Activated CD4-positive, alpha-beta T cell treated with anti-CD3 and anti-CD28 coated beads for 48 hours (primary cell): Measurements from ENCODE around the gene ARHGAP25.
"Not testable (repeated sequence)": the region's sequence is repeated elsewhere in the genome, so short reads cannot be mapped to it uniquely, and the experiment has no call there.

Experiments used
- DNase-seq: peaks from one replicate; pipeline ENCODE4 v3.0.0-alpha.2; 2020

The ARHGAP25 gene

GRCh38 chr2:68800517-68800916, 65.9 kb downstream of the ARHGAP25 start:
- no peak for DNase-seq

DNA sequence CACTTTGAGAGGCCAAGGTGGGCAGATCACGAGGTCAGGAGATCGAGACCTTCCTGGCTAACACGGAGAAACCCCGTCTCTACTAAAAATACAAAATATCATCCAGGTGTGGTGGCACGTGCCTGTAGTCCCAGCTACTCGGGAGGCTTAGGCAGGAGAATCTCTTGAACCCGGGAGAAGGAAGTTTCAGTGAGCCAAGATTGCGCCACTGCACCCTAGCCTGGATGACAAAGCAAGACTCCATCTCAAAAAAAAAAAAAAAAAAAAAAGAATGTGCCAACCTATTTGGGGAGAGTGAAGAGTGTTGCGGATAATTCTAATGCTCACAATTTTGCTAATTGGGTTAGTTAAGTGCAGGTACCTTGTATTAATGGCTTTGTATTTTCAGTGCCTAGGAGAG, 67.5 kb downstream of the ARHGAP25 start:
- DNase-seq: not testable (repeated sequence)

DNA sequence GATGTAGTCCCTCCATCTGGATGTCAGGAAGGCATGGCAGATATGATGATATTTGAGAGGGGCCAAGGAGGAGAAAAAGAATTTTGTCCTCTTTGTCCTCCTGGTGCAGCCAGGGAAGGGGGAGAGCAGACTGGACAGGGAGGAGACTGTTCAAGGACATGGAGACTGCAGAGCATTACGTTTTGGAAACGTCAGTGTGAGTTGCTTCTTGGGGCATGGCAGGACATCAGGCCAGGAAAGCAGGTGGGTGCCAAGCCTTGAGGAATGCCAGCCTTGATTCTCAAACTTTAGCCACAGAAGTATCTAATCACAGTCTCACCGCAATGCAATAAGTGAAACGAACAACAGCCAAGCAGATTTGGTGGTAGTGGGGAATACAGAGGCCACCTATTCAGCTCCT, 70.4 kb downstream of the ARHGAP25 start:
- DNase-seq: no peak

DNA sequence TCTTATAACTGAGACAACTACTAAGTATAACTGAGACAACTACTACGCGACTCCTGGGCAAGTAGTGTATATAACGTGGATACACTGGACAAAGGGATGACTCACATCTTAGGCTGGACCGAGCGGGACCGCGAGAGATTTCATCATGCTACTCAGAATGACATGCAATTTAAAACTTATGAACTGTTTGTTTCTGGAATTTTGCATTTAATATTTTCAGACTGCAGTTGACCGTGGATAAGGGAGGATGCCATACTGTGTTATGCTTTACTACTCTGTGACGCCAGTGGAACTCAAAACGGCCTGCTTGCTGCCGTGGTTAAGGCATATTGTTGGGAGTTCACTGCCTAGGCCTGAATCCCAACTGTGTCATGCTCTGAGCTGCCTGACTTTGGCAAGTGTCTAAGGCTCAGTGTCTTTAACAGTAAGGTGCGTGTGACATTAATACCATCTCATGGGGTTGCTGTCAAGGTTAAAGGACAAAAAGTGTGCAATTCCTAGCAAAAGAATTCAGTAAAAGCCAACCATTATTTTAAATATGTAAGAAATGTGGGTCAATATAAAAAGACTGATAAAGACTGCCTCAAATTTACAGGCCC, 72.0 kb downstream of the ARHGAP25 start:
- DNase-seq: no peak

GRCh38 chr2:68807821-68808266, 73.2 kb downstream of the ARHGAP25 start:
- no peak for DNase-seq

GRCh38 chr2:68809324-68810240, 75.0 kb downstream of the ARHGAP25 start:
- DNase-seq: no peak

GRCh38 chr2:68811364-68811763, 76.8 kb downstream of the ARHGAP25 start:
- no peak for DNase-seq

DNA sequence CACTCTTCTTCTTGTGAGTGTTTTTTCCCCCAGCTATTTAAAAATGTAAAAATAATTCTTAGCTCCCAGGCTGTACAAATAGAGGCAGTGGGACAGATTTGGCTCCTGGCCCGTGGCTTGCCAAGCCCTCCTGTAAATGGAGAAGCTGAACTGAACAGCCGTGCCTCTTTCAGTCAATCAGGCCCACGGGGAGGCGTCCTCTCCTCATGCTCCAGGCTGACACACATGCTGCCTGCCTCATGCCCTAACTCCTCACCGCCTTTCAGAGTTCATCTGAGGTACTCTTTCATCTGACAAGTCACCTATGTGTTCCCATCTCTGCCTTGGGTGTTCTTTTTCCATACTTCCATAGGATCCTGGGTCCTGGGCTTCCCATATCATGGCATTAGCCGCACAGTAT, 77.6 kb downstream of the ARHGAP25 start:
- no peak for DNase-seq

DNA sequence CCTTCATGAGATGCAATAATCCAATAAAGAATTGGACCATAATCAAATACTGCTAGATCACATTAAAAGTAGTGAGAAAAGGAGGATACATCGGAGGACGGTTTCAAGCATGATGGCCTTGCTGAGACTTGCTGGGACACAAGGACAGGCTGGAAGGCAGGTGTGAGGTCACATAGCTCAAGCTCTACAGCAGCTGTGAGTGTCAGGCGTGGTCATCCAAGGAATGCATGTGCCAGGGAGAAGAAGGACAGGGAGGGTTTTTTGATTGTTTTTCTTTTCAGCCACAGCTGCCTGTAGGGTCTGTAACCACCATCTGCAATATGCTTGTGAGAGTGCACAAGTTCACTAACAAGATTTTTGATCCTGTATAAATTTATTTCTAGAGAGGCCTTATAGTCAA, 79.0 kb downstream of the ARHGAP25 start:
- no peak for DNase-seq

GRCh38 chr2:68817306-68817705, 82.7 kb downstream of the ARHGAP25 start:
- no peak for DNase-seq

- DNase-seq: no peak
Measured at GRCh38 chr2:68819556-68819955, 84.9 kb downstream of the ARHGAP25 start.

DNA sequence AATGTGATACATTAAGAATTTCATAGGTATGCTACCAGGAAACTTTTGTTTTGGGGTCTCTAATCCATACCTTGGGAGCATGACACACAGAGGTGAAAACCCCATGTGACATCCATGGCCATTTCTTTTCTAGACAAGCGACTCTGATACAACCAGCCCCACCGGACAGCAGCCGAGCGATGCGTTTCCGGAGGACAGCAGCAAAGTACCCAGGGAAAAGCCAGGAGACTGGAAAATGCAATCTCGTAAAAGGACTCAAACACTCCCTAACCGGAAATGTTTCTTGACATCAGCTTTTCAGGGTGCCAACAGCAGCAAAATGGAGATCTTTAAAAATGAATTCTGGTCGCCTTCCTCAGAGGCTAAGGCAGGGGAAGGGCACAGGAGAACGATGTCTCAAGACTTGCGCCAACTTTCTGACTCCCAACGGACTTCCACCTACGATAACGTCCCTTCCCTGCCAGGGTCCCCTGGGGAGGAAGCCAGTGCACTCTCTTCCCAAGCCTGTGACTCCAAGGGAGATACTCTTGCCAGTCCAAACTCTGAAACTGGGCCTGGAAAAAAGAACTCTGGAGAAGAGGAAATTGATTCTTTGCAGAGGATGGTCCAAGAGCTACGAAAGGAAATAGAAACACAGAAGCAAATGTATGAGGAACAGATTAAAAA, 87.7 kb downstream of the ARHGAP25 start:
- no peak for DNase-seq

GRCh38 chr2:68824831-68825230, 90.2 kb downstream of the ARHGAP25 start:
- DNase-seq: no peak

DNA sequence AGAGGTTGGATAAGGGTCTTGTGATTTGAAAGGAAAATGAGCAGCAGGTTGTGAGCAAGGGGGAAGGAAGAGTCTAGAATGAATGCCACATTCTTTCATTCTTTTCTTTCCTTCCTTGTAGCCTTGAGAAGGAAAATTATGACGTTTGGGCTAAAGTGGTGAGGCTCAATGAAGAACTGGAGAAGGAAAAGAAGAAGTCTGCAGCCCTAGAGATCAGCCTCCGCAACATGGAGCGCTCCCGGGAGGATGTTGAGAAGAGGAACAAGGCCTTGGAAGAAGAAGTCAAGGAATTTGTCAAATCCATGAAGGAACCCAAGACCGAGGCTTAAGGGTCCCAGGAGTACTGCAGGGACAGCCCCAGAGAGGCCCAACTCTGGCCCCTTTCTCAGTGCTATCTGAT, 91.3 kb downstream of the ARHGAP25 start:
- DNase-seq: no peak

DNA sequence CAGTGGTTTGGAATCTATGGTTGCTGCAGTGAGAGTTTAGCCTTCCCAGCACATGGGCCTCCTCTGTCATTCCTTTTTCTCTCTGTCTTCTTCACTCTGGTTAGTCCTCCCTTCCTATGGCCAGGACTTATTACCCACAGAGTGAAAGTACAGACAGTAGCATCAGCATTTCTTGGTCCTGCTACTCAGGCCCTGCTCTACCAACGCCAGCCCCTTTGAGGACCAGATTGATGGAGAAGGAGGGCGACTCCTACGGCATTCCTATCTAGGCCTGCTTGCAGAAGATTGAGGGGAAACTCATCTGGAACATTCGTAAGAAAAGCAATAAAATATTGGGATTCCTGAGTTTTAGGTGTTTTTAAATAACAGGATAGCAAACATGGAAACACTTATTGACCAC, 93.1 kb downstream of the ARHGAP25 start:
- no peak for DNase-seq

GRCh38 chr2:68828887-68829708, 94.5 kb downstream of the ARHGAP25 start:
- DNase-seq: peak; percentile 66

- DNase-seq: no peak
Measured at GRCh38 chr2:68829749-68830148, 95.1 kb downstream of the ARHGAP25 start.

GRCh38 chr2:68831686-68832232, 97.1 kb downstream of the ARHGAP25 start:
- DNase-seq: no peak

DNA sequence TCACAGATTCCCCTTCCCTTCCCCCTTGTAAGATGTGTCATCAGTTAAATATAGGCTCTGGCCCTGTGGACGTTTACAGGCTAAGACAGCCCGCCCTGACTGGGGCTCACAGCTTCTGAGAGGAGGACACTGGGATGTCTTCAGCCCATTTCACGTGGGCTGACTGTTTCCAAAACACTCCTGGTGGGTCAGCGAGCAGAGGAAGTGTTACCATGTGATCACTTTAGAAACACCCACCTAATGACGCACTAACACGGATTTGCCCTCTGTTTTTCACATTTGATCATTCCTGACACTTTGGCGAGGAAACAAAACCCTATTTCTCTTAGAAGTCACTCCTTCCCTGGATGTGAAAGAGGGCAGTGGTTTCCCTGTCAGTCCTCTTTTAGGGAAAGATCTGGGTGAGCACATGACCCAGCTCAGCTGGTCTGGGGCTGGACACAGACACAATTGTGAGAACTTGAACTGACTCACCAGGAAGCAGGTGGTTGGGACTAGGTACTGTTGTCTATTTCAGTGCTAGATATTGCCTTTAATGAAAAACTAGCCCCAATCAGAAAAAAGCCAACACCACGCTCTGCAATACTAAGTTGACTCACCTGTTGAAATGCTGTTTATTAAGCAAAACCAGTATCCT, 97.7 kb downstream of the ARHGAP25 start:
- peak; percentile 51 for DNase-seq

DNA sequence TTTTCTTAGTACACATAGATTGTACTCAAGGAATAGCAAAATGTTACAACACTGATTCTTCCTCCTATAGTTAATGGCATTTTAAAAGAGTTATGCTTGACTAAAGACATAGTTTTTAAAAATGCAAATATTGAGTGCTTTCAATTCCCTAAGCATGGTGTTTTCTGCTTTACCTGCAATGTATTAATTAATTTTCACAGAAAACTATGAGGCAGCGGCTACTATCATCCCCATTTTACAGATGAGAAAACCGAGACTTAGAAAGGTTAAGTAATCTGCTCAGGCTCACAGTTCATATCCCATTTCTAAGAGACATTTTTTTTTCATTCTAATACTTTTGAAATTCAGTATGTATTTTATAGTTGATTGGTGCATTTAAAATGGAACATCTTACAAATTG, 98.6 kb downstream of the ARHGAP25 start:
- no peak for DNase-seq

DNA sequence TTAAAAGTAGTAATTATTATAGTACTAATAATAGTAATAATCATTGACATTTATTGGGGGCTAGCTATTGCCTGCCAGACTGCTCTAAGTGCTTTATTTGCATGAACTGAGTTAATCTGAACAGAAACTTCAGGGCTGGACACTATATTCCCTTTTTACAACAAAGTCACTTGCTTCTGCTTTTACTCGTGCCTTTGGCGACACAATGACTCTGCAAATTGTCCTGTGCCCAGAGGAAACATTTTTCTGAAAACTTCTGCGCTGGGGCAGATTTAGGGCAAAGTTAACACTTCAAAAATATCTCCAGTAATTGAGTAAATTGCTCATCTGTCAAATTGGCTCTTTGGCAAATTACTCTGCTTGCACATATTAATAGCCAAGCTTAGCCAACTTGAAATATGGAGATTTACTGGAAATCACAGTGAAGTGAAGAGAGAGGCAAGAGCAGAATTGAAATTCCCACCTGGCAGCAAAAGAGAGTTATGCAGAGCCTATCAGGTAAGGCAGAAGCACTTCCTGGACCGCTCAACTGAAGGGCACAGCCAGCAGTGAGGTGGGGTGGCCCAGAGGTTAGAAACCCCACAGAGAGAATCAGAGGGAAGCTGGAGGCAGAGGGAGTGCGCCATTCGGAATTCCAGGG, 100.2 kb downstream of the ARHGAP25 start:
- no peak for DNase-seq

GRCh38 chr2:68835621-68836020, 101.0 kb downstream of the ARHGAP25 start:
- no peak for DNase-seq
